ENCODE data around the gene HSPA9. TPM values are rescaled to one million over a fixed set of nuclear protein-coding genes. Genes with fewer than 3 reads are reported as not detected.

The HSPA9 gene
- total and polyA plus RNA-seq, 2 donors (not counting 1 experiment from before 2014, with no cell fraction given), result 66.5 to 139 TPM

DNA sequence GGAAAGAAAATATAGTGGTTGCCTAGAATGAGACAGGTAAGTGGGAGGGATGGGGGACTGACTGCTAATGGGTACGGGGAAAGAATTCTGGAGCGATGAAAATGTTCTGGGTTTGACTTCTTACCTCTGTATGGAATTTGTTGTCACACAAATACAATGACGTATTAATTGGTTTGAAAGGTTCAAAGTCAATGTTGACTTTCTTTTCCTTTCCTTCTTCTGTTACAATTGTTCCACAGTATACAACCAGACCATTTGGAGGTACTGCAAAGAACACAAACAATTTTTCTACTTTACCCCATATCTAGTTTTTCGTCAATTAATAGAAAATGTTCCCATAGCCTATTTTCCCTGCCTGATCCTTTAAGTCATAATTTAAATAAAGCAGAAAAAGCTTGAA is 57.8 kb downstream of the HSPA9 start:
- DNase-seq (no peak), ATAC-seq (ENCODE audit: low read depth) (no peak)
- Mint-ChIP-seq H3K4me3 (no peak overlapping the region), H3K27ac (no peak overlapping the region), H3K4me1 (peaks cover 9% of the 10 kb centered on the region), H3K9me3 (ENCODE audit: insufficient read depth) (no peaks in the 10 kb centered on the region), H3K27me3 (no peaks in the 10 kb centered on the region)
- Histone ChIP-seq H3K36me3 (replicated peaks in 1 of 2; ENCODE audit: control extremely low read depth in 1 of 2, control insufficient read depth in 1 of 2, extremely low read depth in 1 of 2, insufficient read depth in 2 of 2, low read length in 1 of 2) (peaks cover 16 to 67% of the 10 kb centered on the region in 2 experiments), H3K27me3 (replicated peaks in 1 of 4; ENCODE audit: control extremely low read depth in 1 of 4, control insufficient read depth in 3 of 4, insufficient read depth in 4 of 4, low read length in 3 of 4) (no peaks in the 10 kb centered on the region), H3K27ac (ENCODE audit: low read length in 2 of 2) (no peak overlapping the region), H3K4me2 (replicated peaks; ENCODE audit: low read depth, low read length, poor library complexity, severe bottlenecking) (no peak overlapping the region), H3K4me3 (ENCODE audit: control extremely low read depth in 1 of 5, extremely low read depth in 1 of 5, insufficient read depth in 1 of 5, low read depth in 2 of 5, low read length in 4 of 5) (no peak overlapping the region), H3K9ac (ENCODE audit: low read length) (no peak overlapping the region), H3K79me2 (ENCODE audit: control insufficient read depth, insufficient read depth, low read length) (peaks cover 39% of the 10 kb centered on the region), H3K4me1 (ENCODE audit: control insufficient read depth in 2 of 2, insufficient read depth in 2 of 2, low read length in 2 of 2) (no peaks in the 10 kb centered on the region), H2AFZ (ENCODE audit: insufficient read depth, low read depth, low read length, poor library complexity, severe bottlenecking) (no peak overlapping the region), H3K9me3 (ENCODE audit: control extremely low read depth in 1 of 3, control insufficient read depth in 2 of 3, insufficient read depth in 1 of 3, low read length in 2 of 3) (no peaks in the 10 kb centered on the region), H4K20me1 (ENCODE audit: control insufficient read depth, insufficient read depth, low read length, poor library complexity, severe bottlenecking) (peaks cover 27% of the 10 kb centered on the region)
- no peak for TF ChIP-seq EZH2 (IDR thresholded peaks at IDR 0.05; ENCODE audit: borderline replicate concordance, insufficient read depth, low read depth, low read length, poor library complexity, severe bottlenecking)
- TF ChIP-seq, protein P1, sequence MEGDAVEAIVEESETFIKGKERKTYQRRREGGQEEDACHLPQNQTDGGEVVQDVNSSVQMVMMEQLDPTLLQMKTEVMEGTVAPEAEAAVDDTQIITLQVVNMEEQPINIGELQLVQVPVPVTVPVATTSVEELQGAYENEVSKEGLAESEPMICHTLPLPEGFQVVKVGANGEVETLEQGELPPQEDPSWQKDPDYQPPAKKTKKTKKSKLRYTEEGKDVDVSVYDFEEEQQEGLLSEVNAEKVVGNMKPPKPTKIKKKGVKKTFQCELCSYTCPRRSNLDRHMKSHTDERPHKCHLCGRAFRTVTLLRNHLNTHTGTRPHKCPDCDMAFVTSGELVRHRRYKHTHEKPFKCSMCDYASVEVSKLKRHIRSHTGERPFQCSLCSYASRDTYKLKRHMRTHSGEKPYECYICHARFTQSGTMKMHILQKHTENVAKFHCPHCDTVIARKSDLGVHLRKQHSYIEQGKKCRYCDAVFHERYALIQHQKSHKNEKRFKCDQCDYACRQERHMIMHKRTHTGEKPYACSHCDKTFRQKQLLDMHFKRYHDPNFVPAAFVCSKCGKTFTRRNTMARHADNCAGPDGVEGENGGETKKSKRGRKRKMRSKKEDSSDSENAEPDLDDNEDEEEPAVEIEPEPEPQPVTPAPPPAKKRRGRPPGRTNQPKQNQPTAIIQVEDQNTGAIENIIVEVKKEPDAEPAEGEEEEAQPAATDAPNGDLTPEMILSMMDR (IDR thresholded peaks at IDR 0.05), result no peak
- CTCF ChIA-PET, result interaction anchor here (0.6 to 1.0 kb wide), 2 partner anchors 13 to 18 kb away, joined by 3 read pairs; no protein-coding TSS in a partner anchor
- POLR2A ChIA-PET, result no interaction called here
- intact Hi-C loops (cut with micrococcal nuclease), result no loop called here
- 100% methylated on average over 1 of the region's 4 CpGs for WGBS (ENCODE audit: insufficient coverage)

DNA sequence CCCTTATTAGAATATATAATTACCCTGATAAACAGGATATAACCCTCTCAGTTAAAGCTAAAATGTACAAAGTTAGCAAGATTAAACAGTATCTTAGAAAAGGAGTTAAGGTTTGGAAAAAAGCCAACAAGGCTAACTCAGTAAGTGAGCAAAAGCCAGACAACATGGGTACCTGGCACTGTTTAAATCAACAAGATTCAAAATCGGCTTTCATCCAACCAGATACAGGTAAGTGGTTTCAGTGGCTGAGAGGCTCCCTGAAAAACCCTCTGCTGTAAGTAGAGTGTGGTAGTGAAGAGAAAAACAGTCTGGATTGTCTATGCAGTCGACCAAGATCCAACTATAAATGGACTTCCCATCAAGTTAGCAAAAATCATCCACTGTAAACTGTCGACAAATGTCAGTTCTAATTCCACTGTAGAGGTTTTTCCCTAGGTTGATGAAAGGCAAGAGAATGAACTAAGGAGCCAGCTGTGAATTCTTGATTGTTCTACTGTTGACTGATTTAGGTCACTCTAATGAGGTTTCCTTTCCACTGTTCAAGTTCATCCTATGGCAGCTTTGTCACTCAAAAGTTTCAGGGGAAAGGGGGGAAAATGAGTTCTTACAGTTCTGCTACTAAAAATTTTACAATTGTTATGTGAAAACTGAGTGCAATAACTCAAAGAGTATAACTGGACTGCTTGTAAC is 59.5 kb downstream of the HSPA9 start:
- no peak for TF ChIP-seq EZH2 (IDR thresholded peaks at IDR 0.05; ENCODE audit: borderline replicate concordance, insufficient read depth, low read depth, low read length, poor library complexity, severe bottlenecking)
- TF ChIP-seq, protein P1 (IDR thresholded peaks at IDR 0.05), result no peak
- peaks cover 17 to 79% of the 10 kb centered on the region in 2 experiments for H3K36me3 ChIP-seq (replicated peaks in 1 of 2; ENCODE audit: control extremely low read depth in 1 of 2, control insufficient read depth in 1 of 2, extremely low read depth in 1 of 2, insufficient read depth in 2 of 2, low read length in 1 of 2)
- H3K4me1 Mint-ChIP-seq, result peaks cover 2% of the 10 kb centered on the region
- H3K4me3 ChIP-seq (ENCODE audit: control extremely low read depth in 1 of 5, extremely low read depth in 1 of 5, insufficient read depth in 1 of 5, low read depth in 2 of 5, low read length in 4 of 5), result no peak overlapping the region
- H3K27me3 ChIP-seq (replicated peaks in 1 of 4; ENCODE audit: control extremely low read depth in 1 of 4, control insufficient read depth in 3 of 4, insufficient read depth in 4 of 4, low read length in 3 of 4), result no peaks in the 10 kb centered on the region
- H4K20me1 ChIP-seq (ENCODE audit: control insufficient read depth, insufficient read depth, low read length, poor library complexity, severe bottlenecking), result peaks cover 17% of the 10 kb centered on the region
- DNase-seq (no peak), ATAC-seq (ENCODE audit: low read depth) (no peak)
- H3K4me3 Mint-ChIP-seq, result no peak overlapping the region
- no peak overlapping the region for H3K9ac ChIP-seq (ENCODE audit: low read length)
- no peaks in the 10 kb centered on the region for H3K9me3 ChIP-seq (ENCODE audit: control extremely low read depth in 1 of 3, control insufficient read depth in 2 of 3, insufficient read depth in 1 of 3, low read length in 2 of 3)
- peaks cover 21% of the 10 kb centered on the region for H3K79me2 ChIP-seq (ENCODE audit: control insufficient read depth, insufficient read depth, low read length)
- no peak overlapping the region for H3K27ac ChIP-seq (ENCODE audit: low read length in 2 of 2)
- H3K9me3 Mint-ChIP-seq (ENCODE audit: insufficient read depth), result no peaks in the 10 kb centered on the region
- no peak overlapping the region for H3K4me2 ChIP-seq (replicated peaks; ENCODE audit: low read depth, low read length, poor library complexity, severe bottlenecking)
- POLR2A ChIA-PET, result no interaction called here
- H2AFZ ChIP-seq (ENCODE audit: insufficient read depth, low read depth, low read length, poor library complexity, severe bottlenecking), result no peak overlapping the region
- no peaks in the 10 kb centered on the region for H3K4me1 ChIP-seq (ENCODE audit: control insufficient read depth in 2 of 2, insufficient read depth in 2 of 2, low read length in 2 of 2)
- CTCF ChIA-PET, result interaction anchor here (0.6 to 1.4 kb wide), 2 partner anchors 12 to 218 kb away, joined by 3 to 6 read pairs; no protein-coding TSS in a partner anchor
- no peak overlapping the region for H3K27ac Mint-ChIP-seq
- intact Hi-C loops (cut with micrococcal nuclease), result no loop called here
- WGBS (ENCODE audit: insufficient coverage), result no CpG with 5 or more reads among the region's 3 CpGs
- no peaks in the 10 kb centered on the region for H3K27me3 Mint-ChIP-seq
